ENCODE measurements around the gene CCDC127.

- no peak for TF ChIP-seq CTCF (IDR thresholded peaks at IDR 0.05; ENCODE audit: low read depth, low read length, missing input control)
- TF ChIP-seq RAD21 (IDR thresholded peaks at IDR 0.05): no peak
- TF ChIP-seq, protein P1, sequence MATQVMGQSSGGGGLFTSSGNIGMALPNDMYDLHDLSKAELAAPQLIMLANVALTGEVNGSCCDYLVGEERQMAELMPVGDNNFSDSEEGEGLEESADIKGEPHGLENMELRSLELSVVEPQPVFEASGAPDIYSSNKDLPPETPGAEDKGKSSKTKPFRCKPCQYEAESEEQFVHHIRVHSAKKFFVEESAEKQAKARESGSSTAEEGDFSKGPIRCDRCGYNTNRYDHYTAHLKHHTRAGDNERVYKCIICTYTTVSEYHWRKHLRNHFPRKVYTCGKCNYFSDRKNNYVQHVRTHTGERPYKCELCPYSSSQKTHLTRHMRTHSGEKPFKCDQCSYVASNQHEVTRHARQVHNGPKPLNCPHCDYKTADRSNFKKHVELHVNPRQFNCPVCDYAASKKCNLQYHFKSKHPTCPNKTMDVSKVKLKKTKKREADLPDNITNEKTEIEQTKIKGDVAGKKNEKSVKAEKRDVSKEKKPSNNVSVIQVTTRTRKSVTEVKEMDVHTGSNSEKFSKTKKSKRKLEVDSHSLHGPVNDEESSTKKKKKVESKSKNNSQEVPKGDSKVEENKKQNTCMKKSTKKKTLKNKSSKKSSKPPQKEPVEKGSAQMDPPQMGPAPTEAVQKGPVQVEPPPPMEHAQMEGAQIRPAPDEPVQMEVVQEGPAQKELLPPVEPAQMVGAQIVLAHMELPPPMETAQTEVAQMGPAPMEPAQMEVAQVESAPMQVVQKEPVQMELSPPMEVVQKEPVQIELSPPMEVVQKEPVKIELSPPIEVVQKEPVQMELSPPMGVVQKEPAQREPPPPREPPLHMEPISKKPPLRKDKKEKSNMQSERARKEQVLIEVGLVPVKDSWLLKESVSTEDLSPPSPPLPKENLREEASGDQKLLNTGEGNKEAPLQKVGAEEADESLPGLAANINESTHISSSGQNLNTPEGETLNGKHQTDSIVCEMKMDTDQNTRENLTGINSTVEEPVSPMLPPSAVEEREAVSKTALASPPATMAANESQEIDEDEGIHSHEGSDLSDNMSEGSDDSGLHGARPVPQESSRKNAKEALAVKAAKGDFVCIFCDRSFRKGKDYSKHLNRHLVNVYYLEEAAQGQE (IDR thresholded peaks at IDR 0.05): no peak
- TF ChIP-seq JUND (IDR thresholded peaks at IDR 0.05): no peak
- TF ChIP-seq MAX (IDR thresholded peaks at IDR 0.05): no peak
- no peak for TF ChIP-seq TAF1 (conservative IDR thresholded peaks at IDR 0.05)
- no peak for TF ChIP-seq YY1 (IDR thresholded peaks at IDR 0.05)
- TF ChIP-seq, protein P2, sequence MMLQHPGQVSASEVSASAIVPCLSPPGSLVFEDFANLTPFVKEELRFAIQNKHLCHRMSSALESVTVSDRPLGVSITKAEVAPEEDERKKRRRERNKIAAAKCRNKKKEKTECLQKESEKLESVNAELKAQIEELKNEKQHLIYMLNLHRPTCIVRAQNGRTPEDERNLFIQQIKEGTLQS (IDR thresholded peaks at IDR 0.05): no peak
Measured at GRCh38 chr5:162565-163337, 55.2 kb downstream of the CCDC127 start.
